ENCODE measurements around the gene MLH3.
"Not testable (repeated sequence)": the region's sequence is repeated elsewhere in the genome, so short reads cannot be mapped to it uniquely, and the experiment has no call there.

Gene MLH3

GRCh38 chr14:75050852-75051555 is at the start of gene MLH3:
Gene MLH3, minus strand, starts transcription at chr14:75051467. Its CDS starts 1,812 bp downstream, at chr14:75049655.
- DNase-seq: peak; percentile 91

GRCh38 chr14:75098682-75099081 is 47.4 kb upstream of the MLH3 start:
- no peak for DNase-seq

GRCh38 chr14:75098212-75098611 is 46.9 kb upstream of the MLH3 start:
- no peak for DNase-seq

- DNase-seq: no peak
These were observed 45.7 kb upstream of the MLH3 start for GRCh38 chr14:75096959-75097358.

- no peak for DNase-seq
These were observed 44.4 kb upstream of the MLH3 start for GRCh38 chr14:75095690-75096089.

- no peak for DNase-seq
These were observed 43.6 kb upstream of the MLH3 start for GRCh38 chr14:75094896-75095295.

- DNase-seq: no peak
These were observed 41.4 kb upstream of the MLH3 start for GRCh38 chr14:75092698-75093097.

- no peak for DNase-seq
These were observed 40.0 kb upstream of the MLH3 start for GRCh38 chr14:75091251-75091650.

GRCh38 chr14:75090353-75090752 is 39.1 kb upstream of the MLH3 start:
- DNase-seq: no peak

- no peak for DNase-seq
These were observed 37.5 kb upstream of the MLH3 start for GRCh38 chr14:75088566-75089373.

- no peak for DNase-seq
These were observed 36.9 kb upstream of the MLH3 start for GRCh38 chr14:75088153-75088552.

GRCh38 chr14:75084513-75084912 is 33.2 kb upstream of the MLH3 start:
- no peak for DNase-seq

GRCh38 chr14:75083271-75083670 is 32.0 kb upstream of the MLH3 start:
- DNase-seq: no peak

- no peak for DNase-seq
These were observed 30.5 kb upstream of the MLH3 start for GRCh38 chr14:75081660-75082229.

- DNase-seq: no peak
These were observed 28.3 kb upstream of the MLH3 start for GRCh38 chr14:75079521-75079920.

GRCh38 chr14:75077794-75078193 is 26.5 kb upstream of the MLH3 start:
- no peak for DNase-seq

GRCh38 chr14:75070383-75070782 is 19.1 kb upstream of the MLH3 start:
- DNase-seq: no peak

GRCh38 chr14:75069811-75070145 is 18.5 kb upstream of the MLH3 start:
- DNase-seq: no peak

- DNase-seq: peak; percentile 90
These were observed 18.0 kb upstream of the MLH3 start, which contains the start of gene ZC2HC1C for GRCh38 chr14:75069121-75069810. Gene ZC2HC1C, plus strand, starts transcription at chr14:75069641. Its CDS starts 933 bp downstream, at chr14:75070574.

GRCh38 chr14:75068294-75069120 is 17.2 kb upstream of the MLH3 start:
- no peak for DNase-seq

GRCh38 chr14:75067765-75068164 is 16.5 kb upstream of the MLH3 start:
- DNase-seq: not testable (repeated sequence)

- no peak for DNase-seq
These were observed 15.9 kb upstream of the MLH3 start for GRCh38 chr14:75067212-75067611.
